PC-9 (cell line): ENCODE results near the gene GATAD2A. TPM values are rescaled to one million over a fixed set of nuclear protein-coding genes. Genes with fewer than 3 reads are reported as not detected.

Experiments used
- BruUV-seq: library from RNA; stranded (reverse); fragments of 400-500 nt; replicated peaks from 2 replicates; lab custom pipeline; 2021; lab: Mats Ljungman, UMichigan
- CTCF ChIA-PET: fragments of 300-600 bp; sonication (Branson Sonifier 250); formaldehyde crosslinking; loops from one replicate; lab custom pipeline; 2022; ENCODE audit warnings: antibody characterized with exemption; lab: Charles Lee
- POLR2A ChIA-PET: fragments of 300-600 bp; sonication (Branson Sonifier 250); formaldehyde crosslinking; loops from one replicate; lab custom pipeline; 2022; ENCODE audit warnings: antibody characterized with exemption; ENCODE audit not compliant: unreplicated experiment; lab: Charles Lee
- DNase-seq, 2 experiments: peaks; one replicate each; pipeline versions ENCODE4 v3.0.0 to v3.0.0-alpha.2; 2015 to 2022; ENCODE audit warnings: mixed read lengths in 1 of 2
- H2AFZ ChIP-seq: fragments of 200-600 bp; sonication (generic); 2 replicates; pipeline ENCODE4 v1.8.1; 2017; ENCODE audit warnings: antibody characterized with exemption
- H3F3A ChIP-seq: fragments of 200-600 bp; sonication (generic); 2 replicates; pipeline ENCODE4 v1.8.1; 2017; ENCODE audit warnings: antibody characterized with exemption, mild to moderate bottlenecking, low read depth; ENCODE audit not compliant: insufficient read depth
- H3K27ac ChIP-seq: fragments of 200-600 bp; sonication (generic); 2 replicates; pipeline ENCODE4 v1.6.1; 2016; ENCODE audit warnings: mixed run types
- H3K27me3 ChIP-seq: fragments of 200-600 bp; sonication (generic); 2 replicates; pipeline ENCODE4 v1.6.1; 2016; ENCODE audit warnings: low read depth, mixed run types; ENCODE audit not compliant: insufficient read depth
- H3K36me3 ChIP-seq: fragments of 200-600 bp; sonication (generic); 2 replicates; pipeline ENCODE4 v1.6.1; 2016; ENCODE audit warnings: low read depth, mixed run types
- H3K4me1 ChIP-seq: fragments of 200-600 bp; sonication (generic); replicated peaks from 2 replicates; pipeline ENCODE4 v1.6.1; 2016; ENCODE audit warnings: mixed run types; ENCODE audit not compliant: insufficient read depth
- H3K4me2 ChIP-seq: fragments of 200-600 bp; sonication (generic); 2 replicates; pipeline ENCODE4 v1.6.1; 2017; ENCODE audit warnings: mixed run types
- H3K4me3 ChIP-seq: fragments of 200-600 bp; sonication (generic); 2 replicates; pipeline ENCODE4 v1.6.1; 2016; ENCODE audit warnings: mixed run types
- H3K79me2 ChIP-seq: fragments of 200-600 bp; sonication (generic); 2 replicates; pipeline ENCODE4 v1.6.1; 2017; ENCODE audit warnings: low read depth, mixed run types
- H3K9me2 ChIP-seq: fragments of 200-600 bp; sonication (generic); 2 replicates; pipeline ENCODE4 v1.8.1; 2017; ENCODE audit warnings: mild to moderate bottlenecking; ENCODE audit not compliant: insufficient read depth
- H3K9me3 ChIP-seq: fragments of 200-600 bp; sonication (generic); 2 replicates; pipeline ENCODE4 v1.8.1; 2016; ENCODE audit warnings: low read depth; ENCODE audit not compliant: insufficient read depth
- H4K20me1 ChIP-seq: fragments of 200-600 bp; sonication (generic); 2 replicates; pipeline ENCODE4 v1.8.1; 2017; ENCODE audit not compliant: insufficient read depth
- CTCF ChIP-seq: fragments of 200-600 bp; sonication (generic); conservative IDR thresholded peaks from 2 replicates; pipeline ENCODE4 v1.6.1; 2017; ENCODE audit warnings: mixed run types, antibody characterized with exemption, mild to moderate bottlenecking, moderate library complexity
- EZH2 ChIP-seq: fragments of 200-600 bp; sonication (generic); IDR thresholded peaks from 2 replicates; pipeline ENCODE4 v1.8.0; 2017; ENCODE audit warnings: antibody characterized with exemption, low read depth
- intact Hi-C: fragments of 100-400 bp; cut with micrococcal nuclease; formaldehyde crosslinking; loops from one replicate; pipeline ENCODE4 v1.10.0; 2022; ENCODE audit not compliant: unreplicated experiment
- total RNA-seq: library from RNA; stranded (reverse); gene quantifications from 2 replicates; pipeline ENCODE4 v1.2.3, GENCODE V29; 2021

GATAD2A gene
- total RNA-seq, 1 experiment from 2014 or later, result 129 TPM

GRCh38 chr19:19498255-19498991 lies 92.9 kb downstream of the GATAD2A start:
- Histone ChIP-seq H4K20me1 (peaks cover 15% of the 10 kb centered on the region), H3K27ac (no peak overlapping the region), H3K4me1 (no peaks in the 10 kb centered on the region), H3K79me2 (0 out of 2 replicates have a peak, but pooled peaks cover 6% of the 10 kb centered on the region), H3K36me3 (peaks cover 18% of the 10 kb centered on the region; the same call in 1 of the 2 replicates), H3K4me3 (no peak overlapping the region), H2AFZ (no peak overlapping the region), H3K27me3 (no peaks in the 10 kb centered on the region), H3F3A (peaks cover 5% of the 10 kb centered on the region; the same call in 1 of the 2 replicates), H3K9me3 (no peaks in the 10 kb centered on the region), H3K9me2 (no peaks in the 10 kb centered on the region), H3K4me2 (no peak overlapping the region)
- DNase-seq, result no peak
- no TSS peak for BruUV-seq
- no peak for TF ChIP-seq CTCF
- TF ChIP-seq EZH2, result no peak
- ChIA-PET POLR2A (no interaction called here), CTCF (no interaction called here)
- intact Hi-C loops, result no loop called here

GRCh38 chr19:19499272-19499995 lies 94.0 kb downstream of the GATAD2A start:
- no peak overlapping the region for H3K4me2 ChIP-seq
- TF ChIP-seq CTCF, result no peak
- no peak for TF ChIP-seq EZH2

GRCh38 chr19:19500975-19501644 lies 95.6 kb downstream of the GATAD2A start:
- H3K9me3 ChIP-seq, result no peaks in the 10 kb centered on the region
- TF ChIP-seq EZH2 (no peak), CTCF (no peak)
- no peaks in the 10 kb centered on the region for H3K4me1 ChIP-seq
- peaks cover 9% of the 10 kb centered on the region for H4K20me1 ChIP-seq
- no TSS peak for BruUV-seq
- CTCF ChIA-PET, result no interaction called here
- H3K27ac ChIP-seq, result no peak overlapping the region
- no peak overlapping the region for H2AFZ ChIP-seq
- peaks cover 19% of the 10 kb centered on the region; the same call in 1 of the 2 replicates for H3F3A ChIP-seq
- H3K27me3 ChIP-seq, result no peaks in the 10 kb centered on the region
- H3K79me2 ChIP-seq, result no peaks in the 10 kb centered on the region
- no peaks in the 10 kb centered on the region for H3K9me2 ChIP-seq
- peaks cover 19% of the 10 kb centered on the region; the same call in 1 of the 2 replicates for H3K36me3 ChIP-seq
- intact Hi-C loops, result no loop called here
- POLR2A ChIA-PET, result no interaction called here
- no peak overlapping the region for H3K4me3 ChIP-seq
- H3K4me2 ChIP-seq, result no peak overlapping the region
- no peak for DNase-seq

More at GRCh38 chr19:19499272-19499995, 94.0 kb downstream of the GATAD2A start:
- Histone ChIP-seq H3K9me2 (no peaks in the 10 kb centered on the region), H3K36me3 (peaks cover 18% of the 10 kb centered on the region; the same call in 1 of the 2 replicates), H3F3A (peaks cover 11% of the 10 kb centered on the region; the same call in 1 of the 2 replicates), H3K4me1 (no peaks in the 10 kb centered on the region), H2AFZ (no peak overlapping the region), H3K27ac (no peak overlapping the region), H3K27me3 (no peaks in the 10 kb centered on the region), H4K20me1 (peaks cover 15% of the 10 kb centered on the region), H3K79me2 (0 out of 2 replicates have a peak, but pooled peaks cover 3% of the 10 kb centered on the region), H3K9me3 (no peaks in the 10 kb centered on the region), H3K4me3 (no peak overlapping the region)
- BruUV-seq, result no TSS peak
- intact Hi-C loops, result no loop called here
- POLR2A ChIA-PET, result no interaction called here
- CTCF ChIA-PET, result no interaction called here
- DNase-seq, result no peak
